Gastroesophageal sphincter (tissue), 3 donors: Measurements from ENCODE around the gene SLC35B2.

Source experiments
- EP300 ChIP-seq: sonication (generic); formaldehyde crosslinking; IDR thresholded peaks from one replicate; pipeline ENCODE4 v1.6.1; 2017; ENCODE audit warnings: antibody characterized with exemption, mild to moderate bottlenecking
- POLR2A ChIP-seq, 2 donors: fragments of 450-650 bp; IDR thresholded peaks; one replicate each; pipeline ENCODE4 v1.6.1; 2017; ENCODE audit warnings: antibody characterized with exemption in 2 of 2, mild to moderate bottlenecking in 2 of 2, moderate library complexity in 1 of 2
- POLR2AphosphoS5 ChIP-seq: sonication (generic); formaldehyde crosslinking; IDR thresholded peaks from one replicate; pipeline ENCODE4 v1.6.1; 2017; ENCODE audit warnings: antibody characterized with exemption
- TF ChIP-seq, protein P1 (sequence below), 4 experiments: fragments of 200-600 bp in 2 of 4; fragments of 450-650 bp in 2 of 4; sonication (generic) in 1 of 4; IDR thresholded peaks; one replicate each; pipeline ENCODE4 v1.5.1; 2017 to 2019; ENCODE audit warnings: antibody characterized with exemption in 4 of 4, mild to moderate bottlenecking in 2 of 4, moderate library complexity in 2 of 4

- TF ChIP-seq, protein P1, sequence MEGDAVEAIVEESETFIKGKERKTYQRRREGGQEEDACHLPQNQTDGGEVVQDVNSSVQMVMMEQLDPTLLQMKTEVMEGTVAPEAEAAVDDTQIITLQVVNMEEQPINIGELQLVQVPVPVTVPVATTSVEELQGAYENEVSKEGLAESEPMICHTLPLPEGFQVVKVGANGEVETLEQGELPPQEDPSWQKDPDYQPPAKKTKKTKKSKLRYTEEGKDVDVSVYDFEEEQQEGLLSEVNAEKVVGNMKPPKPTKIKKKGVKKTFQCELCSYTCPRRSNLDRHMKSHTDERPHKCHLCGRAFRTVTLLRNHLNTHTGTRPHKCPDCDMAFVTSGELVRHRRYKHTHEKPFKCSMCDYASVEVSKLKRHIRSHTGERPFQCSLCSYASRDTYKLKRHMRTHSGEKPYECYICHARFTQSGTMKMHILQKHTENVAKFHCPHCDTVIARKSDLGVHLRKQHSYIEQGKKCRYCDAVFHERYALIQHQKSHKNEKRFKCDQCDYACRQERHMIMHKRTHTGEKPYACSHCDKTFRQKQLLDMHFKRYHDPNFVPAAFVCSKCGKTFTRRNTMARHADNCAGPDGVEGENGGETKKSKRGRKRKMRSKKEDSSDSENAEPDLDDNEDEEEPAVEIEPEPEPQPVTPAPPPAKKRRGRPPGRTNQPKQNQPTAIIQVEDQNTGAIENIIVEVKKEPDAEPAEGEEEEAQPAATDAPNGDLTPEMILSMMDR (IDR thresholded peaks at IDR 0.05): no peak
- TF ChIP-seq POLR2A (IDR thresholded peaks at IDR 0.05) (no peak), POLR2AphosphoS5 (no peak), EP300 (no peak)
Observed at GRCh38 chr6:44229376-44230033, 27.8 kb downstream of the SLC35B2 start.
